Natural killer cell (primary cell): ENCODE results near the gene TCF7L2. TPM values are rescaled to one million over a fixed set of nuclear protein-coding genes. Genes with fewer than 3 reads are reported as not detected.

Source experiments
- ATAC-seq, 3 donors: fragments of 150-1000 bp in 2 of 3; fragments of 200-7000 bp in 1 of 3; cut with Tn5 transposase; 1 replicate in 1 of 3; 2 replicates in 2 of 3; pipeline ENCODE4 v1.10.0; 2021; ENCODE audit warnings: mild to moderate bottlenecking in 2 of 3, moderate library complexity in 2 of 3
- DNase-seq, 2 donors: peaks; one replicate each; pipeline versions ENCODE4 v3.0.0 to v3.0.0-alpha.2; 2013 to 2021; ENCODE audit warnings: mixed read lengths in 1 of 2
- H3K27ac ChIP-seq: one replicate; pipeline ENCODE4 v1.5.1; 2013; ENCODE audit warnings: mild to moderate bottlenecking, low read length
- H3K27me3 ChIP-seq: one replicate; pipeline ENCODE4 v1.6.1; 2013; ENCODE audit warnings: low read length; ENCODE audit not compliant: control insufficient read depth, insufficient read depth
- H3K36me3 ChIP-seq: one replicate; pipeline ENCODE4 v1.6.1; 2013; ENCODE audit warnings: low read length; ENCODE audit not compliant: control insufficient read depth, insufficient read depth
- H3K4me1 ChIP-seq: one replicate; pipeline ENCODE4 v1.6.1; 2013; ENCODE audit warnings: low read length; ENCODE audit not compliant: control insufficient read depth, insufficient read depth
- H3K4me3 ChIP-seq: one replicate; pipeline ENCODE4 v1.5.1; 2013; ENCODE audit warnings: low read length
- H3K9me3 ChIP-seq: one replicate; pipeline ENCODE4 v1.6.1; 2013; ENCODE audit warnings: low read length; ENCODE audit not compliant: control insufficient read depth, insufficient read depth
- H3K27ac Mint-ChIP-seq, 2 donors: one replicate each; pipeline ENCODE4 v1.8.0; 2022; ENCODE audit warnings: mild to moderate bottlenecking in 2 of 2, mixed read lengths in 2 of 2, moderate library complexity in 1 of 2
- H3K27me3 Mint-ChIP-seq, 2 donors: one replicate each; pipeline ENCODE4 v1.8.0; 2022; ENCODE audit warnings: low read depth in 2 of 2, mixed read lengths in 2 of 2
- H3K36me3 Mint-ChIP-seq: one replicate; pipeline ENCODE4 v1.8.0; 2022; ENCODE audit warnings: mixed read lengths
- H3K4me1 Mint-ChIP-seq, 2 donors: one replicate each; pipeline ENCODE4 v1.8.0; 2022; ENCODE audit warnings: mixed read lengths in 2 of 2
- H3K4me3 Mint-ChIP-seq: one replicate; pipeline ENCODE4 v1.8.0; 2022; ENCODE audit warnings: mild to moderate bottlenecking, moderate library complexity, mixed read lengths
- H3K9me3 Mint-ChIP-seq, 2 donors: one replicate each; pipeline ENCODE4 v1.8.0; 2022; ENCODE audit warnings: mixed read lengths in 2 of 2
- WGBS: methylation state at CpG from one replicate; pipeline ENCODE4 v1.1.7; 2013; ENCODE audit warnings: missing lambda C conversion rate; ENCODE audit not compliant: insufficient coverage; 5-methylcytosine and 5-hydroxymethylcytosine counted together
- intact Hi-C: fragments of 100-400 bp; cut with micrococcal nuclease; formaldehyde crosslinking; loops from one replicate; pipeline ENCODE4 v1.14.2; 2022
- total RNA-seq, 4 donors: library from RNA; stranded (reverse); fragments of 120-200 nt in 1 of 4; gene quantifications; one replicate each; pipeline versions ENCODE4 v1.2.3 to v1.2.4, GENCODE V29; 2013 to 2022
- TF ChIP-seq, protein P1 (sequence below): fragments of 200-600 bp; IDR thresholded peaks from one replicate; pipeline ENCODE4 v1.8.0; 2022; ENCODE audit warnings: antibody characterized with exemption

The TCF7L2 gene
- total RNA-seq, 3 donors from 2014 or later (not counting 1 experiment from before 2014, with no cell fraction given): 10.4 to 32.7 (median 15.3) TPM

DNA sequence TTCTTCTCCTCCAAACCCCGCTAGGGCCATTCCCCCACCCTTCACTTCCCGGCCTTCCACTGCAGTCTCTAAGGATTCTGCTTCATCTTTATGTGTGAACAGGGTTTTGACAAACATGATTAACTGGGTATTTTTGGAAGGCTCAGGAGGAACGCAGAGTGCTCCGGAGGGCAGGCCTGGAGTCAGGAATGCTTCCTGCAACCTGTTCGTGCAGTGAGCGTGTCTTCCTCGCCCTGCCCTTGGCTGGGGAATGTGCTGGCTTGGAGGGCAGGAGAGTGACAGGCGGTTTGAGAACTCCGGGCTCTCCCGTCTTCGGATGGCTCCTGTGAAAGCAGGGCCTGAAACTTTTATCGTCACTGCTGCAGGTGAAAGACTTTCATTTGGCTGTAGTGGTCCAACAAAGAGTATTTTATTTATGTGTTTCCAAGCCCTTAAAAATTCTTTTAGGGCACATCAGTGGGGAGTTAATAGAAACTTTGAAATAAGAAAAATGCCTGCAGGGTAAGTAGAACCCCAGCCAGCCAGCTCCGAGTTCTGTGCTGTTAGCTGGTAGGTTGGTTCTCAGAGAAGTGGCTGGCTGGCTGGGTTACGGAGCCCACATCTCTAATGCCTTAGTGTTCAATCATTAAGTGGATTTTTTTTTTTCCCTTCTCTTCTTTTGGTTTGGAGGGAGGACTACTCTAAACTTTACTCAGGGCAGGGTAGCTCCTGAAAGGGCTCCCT lies 51.0 kb downstream of the TCF7L2 start:
- Mint-ChIP-seq H3K4me3 (no peak overlapping the region), H3K4me1 (peaks cover 19 to 23% of the 10 kb centered on the region in 2 donors), H3K9me3 (no peaks in the 10 kb centered on the region), H3K36me3 (no peaks in the 10 kb centered on the region), H3K27me3 (peaks cover 11 to 16% of the 10 kb centered on the region in 2 donors), H3K27ac (no peak overlapping the region)
- Histone ChIP-seq H3K27me3 (peaks cover 4% of the 10 kb centered on the region), H3K9me3 (no peaks in the 10 kb centered on the region), H3K36me3 (no peaks in the 10 kb centered on the region), H3K27ac (no peak overlapping the region), H3K4me1 (peaks cover 13% of the 10 kb centered on the region), H3K4me3 (no peak overlapping the region)
- WGBS: 96% methylated on average over 12 of the region's 14 CpGs
- intact Hi-C loops: no loop called here
- DNase-seq (no peak), ATAC-seq (no peak)
- TF ChIP-seq, protein P1, sequence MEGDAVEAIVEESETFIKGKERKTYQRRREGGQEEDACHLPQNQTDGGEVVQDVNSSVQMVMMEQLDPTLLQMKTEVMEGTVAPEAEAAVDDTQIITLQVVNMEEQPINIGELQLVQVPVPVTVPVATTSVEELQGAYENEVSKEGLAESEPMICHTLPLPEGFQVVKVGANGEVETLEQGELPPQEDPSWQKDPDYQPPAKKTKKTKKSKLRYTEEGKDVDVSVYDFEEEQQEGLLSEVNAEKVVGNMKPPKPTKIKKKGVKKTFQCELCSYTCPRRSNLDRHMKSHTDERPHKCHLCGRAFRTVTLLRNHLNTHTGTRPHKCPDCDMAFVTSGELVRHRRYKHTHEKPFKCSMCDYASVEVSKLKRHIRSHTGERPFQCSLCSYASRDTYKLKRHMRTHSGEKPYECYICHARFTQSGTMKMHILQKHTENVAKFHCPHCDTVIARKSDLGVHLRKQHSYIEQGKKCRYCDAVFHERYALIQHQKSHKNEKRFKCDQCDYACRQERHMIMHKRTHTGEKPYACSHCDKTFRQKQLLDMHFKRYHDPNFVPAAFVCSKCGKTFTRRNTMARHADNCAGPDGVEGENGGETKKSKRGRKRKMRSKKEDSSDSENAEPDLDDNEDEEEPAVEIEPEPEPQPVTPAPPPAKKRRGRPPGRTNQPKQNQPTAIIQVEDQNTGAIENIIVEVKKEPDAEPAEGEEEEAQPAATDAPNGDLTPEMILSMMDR: no peak

GRCh38 chr10:113001599-113002448 lies 51.8 kb downstream of the TCF7L2 start:
- Mint-ChIP-seq H3K27ac (no peak overlapping the region), H3K27me3 (peaks cover 12 to 16% of the 10 kb centered on the region in 2 donors)

GRCh38 chr10:113002449-113002777 lies 52.4 kb downstream of the TCF7L2 start:
- Histone ChIP-seq H3K4me3 (no peak overlapping the region), H3K4me1 (peaks cover 26% of the 10 kb centered on the region), H3K9me3 (no peaks in the 10 kb centered on the region), H3K36me3 (no peaks in the 10 kb centered on the region), H3K27ac (no peak overlapping the region), H3K27me3 (peaks cover 7% of the 10 kb centered on the region)
- Mint-ChIP-seq H3K4me1 (peaks cover 33 to 37% of the 10 kb centered on the region in 2 donors), H3K36me3 (no peaks in the 10 kb centered on the region), H3K9me3 (no peaks in the 10 kb centered on the region), H3K27me3 (peaks cover 14 to 16% of the 10 kb centered on the region in 2 donors), H3K4me3 (no peak overlapping the region), H3K27ac (no peak overlapping the region)
- intact Hi-C loops: no loop called here
- ATAC-seq: no peak
- WGBS: 85% methylated on average over 1 of the region's 1 CpG
- no peak for DNase-seq
- TF ChIP-seq, protein P1: no peak

More at GRCh38 chr10:113001599-113002448, 51.8 kb downstream of the TCF7L2 start:
- Histone ChIP-seq H3K27ac (no peak overlapping the region), H3K4me3 (no peak overlapping the region), H3K4me1 (peaks cover 20% of the 10 kb centered on the region), H3K27me3 (peaks cover 7% of the 10 kb centered on the region), H3K36me3 (no peaks in the 10 kb centered on the region), H3K9me3 (no peaks in the 10 kb centered on the region)
- WGBS: 89% methylated on average over 6 of the region's 8 CpGs
- Mint-ChIP-seq H3K4me3 (no peak overlapping the region), H3K9me3 (no peaks in the 10 kb centered on the region), H3K36me3 (no peaks in the 10 kb centered on the region), H3K4me1 (peaks cover 27 to 31% of the 10 kb centered on the region in 2 donors)
- intact Hi-C loops: no loop called here
- ATAC-seq (no peak), DNase-seq (no peak)
- TF ChIP-seq, protein P1: no peak
